Activated naive CD8-positive, alpha-beta T cell treated with anti-CD3 and anti-CD28 coated beads, Interleukin-2, amount 10 ng/mL, durations not matched to agents 7 days and 5 days (primary cell): ENCODE results near the gene LIPF. TPM values are rescaled to one million over a fixed set of nuclear protein-coding genes. Genes with fewer than 3 reads are reported as not detected.
"Not testable (repeated sequence)": the region's sequence is repeated elsewhere in the genome, so short reads cannot be mapped to it uniquely, and the experiment has no call there.

ENCODE experiments used
- ATAC-seq: fragments of 150-1000 bp; cut with Tn5 transposase; one replicate; pipeline ENCODE4 v1.10.0; 2021; ENCODE audit warnings: low read depth, moderate library complexity
- POLR2A ChIA-PET: fragments of 350-600 bp; sonication (Branson Sonifier 250); formaldehyde crosslinking; loops from one replicate; lab custom pipeline; 2021; ENCODE audit warnings: antibody characterized with exemption; lab: Charles Lee
- DNase-seq: peaks from one replicate; pipeline ENCODE4 v3.0.0; 2021
- H3K27ac Mint-ChIP-seq: one replicate; pipeline ENCODE4 v1.8.0; 2022; ENCODE audit warnings: mild to moderate bottlenecking, mixed read lengths
- H3K27me3 Mint-ChIP-seq: one replicate; pipeline ENCODE4 v1.8.0; 2022; ENCODE audit warnings: mild to moderate bottlenecking, moderate library complexity, mixed read lengths
- H3K36me3 Mint-ChIP-seq: one replicate; pipeline ENCODE4 v1.8.0; 2021; ENCODE audit warnings: mild to moderate bottlenecking, mixed read lengths
- H3K4me1 Mint-ChIP-seq: one replicate; pipeline ENCODE4 v1.8.0; 2021; ENCODE audit warnings: mixed read lengths
- H3K4me3 Mint-ChIP-seq: one replicate; pipeline ENCODE4 v1.8.0; 2022; ENCODE audit warnings: mild to moderate bottlenecking, moderate library complexity, mixed read lengths
- H3K9me3 Mint-ChIP-seq: one replicate; pipeline ENCODE4 v1.8.0; 2021; ENCODE audit warnings: mixed read lengths
- total RNA-seq, 2 experiments: library from RNA; stranded (reverse); gene quantifications; one replicate each; pipeline ENCODE4 v1.2.3, GENCODE V29; 2021

Gene LIPF
- total RNA-seq, 2 experiments from 2014 or later, result not detected

GRCh38 chr10:88693392-88694020 is 29.3 kb downstream of the LIPF start:
- no peaks in the 10 kb centered on the region for H3K9me3 Mint-ChIP-seq
- H3K27ac Mint-ChIP-seq, result no peak overlapping the region
- peaks cover 36% of the 10 kb centered on the region for H3K27me3 Mint-ChIP-seq
- no peak for ATAC-seq
- H3K36me3 Mint-ChIP-seq, result no peaks in the 10 kb centered on the region
- POLR2A ChIA-PET, result no interaction called here
- no peak overlapping the region for H3K4me3 Mint-ChIP-seq
- no peak for DNase-seq
- H3K4me1 Mint-ChIP-seq, result no peaks in the 10 kb centered on the region

- Mint-ChIP-seq H3K4me3 (no peak overlapping the region), H3K27me3 (peaks cover 8% of the 10 kb centered on the region), H3K4me1 (no peaks in the 10 kb centered on the region), H3K27ac (no peak overlapping the region), H3K9me3 (no peaks in the 10 kb centered on the region), H3K36me3 (no peaks in the 10 kb centered on the region)
- DNase-seq (no peak), ATAC-seq (no peak)
- POLR2A ChIA-PET, result no interaction called here
Measured at GRCh38 chr10:88702848-88703597, 38.8 kb downstream of the LIPF start.

GRCh38 chr10:88705958-88706357 is 41.7 kb downstream of the LIPF start, which contains the start of gene LIPK:
LIPK (plus strand) TSS chr10:88706249; CDS start chr10:88724544, 18,295 bp downstream.
- no peak for DNase-seq
- Mint-ChIP-seq H3K36me3 (no peaks in the 10 kb centered on the region), H3K4me1 (no peaks in the 10 kb centered on the region), H3K27me3 (peaks cover 4% of the 10 kb centered on the region), H3K27ac (no peak within 1 kb of the TSS), H3K9me3 (no peaks in the 10 kb centered on the region), H3K4me3 (no peak within 1 kb of the TSS)
- ATAC-seq, result no peak
- POLR2A ChIA-PET, result no interaction called here

GRCh38 chr10:88707429-88708155 is 43.4 kb downstream of the LIPF start:
- ATAC-seq, result no peak
- no peak overlapping the region for H3K4me3 Mint-ChIP-seq
- no peaks in the 10 kb centered on the region for H3K9me3 Mint-ChIP-seq
- POLR2A ChIA-PET, result no interaction called here
- no peak for DNase-seq
- H3K36me3 Mint-ChIP-seq, result no peaks in the 10 kb centered on the region
- H3K27me3 Mint-ChIP-seq, result peaks cover 7% of the 10 kb centered on the region
- H3K27ac Mint-ChIP-seq, result no peak overlapping the region
- H3K4me1 Mint-ChIP-seq, result no peaks in the 10 kb centered on the region

GRCh38 chr10:88709361-88709760 is 45.1 kb downstream of the LIPF start:
- POLR2A ChIA-PET, H3K4me1 Mint-ChIP-seq, H3K9me3 Mint-ChIP-seq, H3K4me3 Mint-ChIP-seq, H3K27me3 Mint-ChIP-seq, ATAC-seq, H3K36me3 Mint-ChIP-seq, H3K27ac Mint-ChIP-seq, DNase-seq: not testable (repeated sequence)

- H3K27me3 Mint-ChIP-seq, result peaks cover 12% of the 10 kb centered on the region
- H3K9me3 Mint-ChIP-seq, result no peaks in the 10 kb centered on the region
- no peaks in the 10 kb centered on the region for H3K4me1 Mint-ChIP-seq
- ATAC-seq (no peak), DNase-seq (no peak)
- H3K36me3 Mint-ChIP-seq, result no peaks in the 10 kb centered on the region
- POLR2A ChIA-PET, result no interaction called here
- H3K4me3 Mint-ChIP-seq, result no peak overlapping the region
- no peak overlapping the region for H3K27ac Mint-ChIP-seq
Measured at GRCh38 chr10:88715517-88715916, 51.3 kb downstream of the LIPF start.

- no peak overlapping the region for H3K27ac Mint-ChIP-seq
- ATAC-seq, result no peak
- POLR2A ChIA-PET, result no interaction called here
Measured at GRCh38 chr10:88721392-88721791, 57.1 kb downstream of the LIPF start.

GRCh38 chr10:88725798-88726197 is 61.6 kb downstream of the LIPF start:
- Mint-ChIP-seq H3K9me3 (no peaks in the 10 kb centered on the region), H3K27ac (no peak overlapping the region), H3K36me3 (no peaks in the 10 kb centered on the region), H3K4me3 (peak overlapping the region; percentile 9), H3K27me3 (peaks cover 10% of the 10 kb centered on the region), H3K4me1 (peaks cover 6% of the 10 kb centered on the region)
- POLR2A ChIA-PET, result no interaction called here
- ATAC-seq (peak; percentile 56), DNase-seq (no peak)

More at GRCh38 chr10:88721392-88721791, 57.1 kb downstream of the LIPF start:
- Mint-ChIP-seq H3K27me3 (peaks cover 5% of the 10 kb centered on the region), H3K4me1 (peaks cover 6% of the 10 kb centered on the region), H3K4me3 (no peak overlapping the region), H3K36me3 (no peaks in the 10 kb centered on the region), H3K9me3 (no peaks in the 10 kb centered on the region)
- no peak for DNase-seq

GRCh38 chr10:88728107-88728763 is 64.0 kb downstream of the LIPF start:
- Mint-ChIP-seq H3K4me3 (no peak overlapping the region), H3K27me3 (peaks cover 10% of the 10 kb centered on the region), H3K36me3 (no peaks in the 10 kb centered on the region), H3K27ac (no peak overlapping the region), H3K4me1 (peaks cover 7% of the 10 kb centered on the region), H3K9me3 (no peaks in the 10 kb centered on the region)
- ATAC-seq, result no peak
- POLR2A ChIA-PET, result no interaction called here
- DNase-seq, result peak; percentile 53

Other genes with a start within 250 kb of the LIPF start
- gene RNLS, start 81.1 kb upstream of the LIPF start, total RNA-seq, result 1 to 10 TPM; 3.5 to 5.2 TPM
- gene LIPJ, start 77.7 kb upstream of the LIPF start, total RNA-seq, result under 1 TPM in 1 of 2 experiments, not detected in 1; 0.17 TPM
- gene LIPK, start 41.8 kb downstream of the LIPF start, total RNA-seq, result not detected
- gene LIPN, start 95.6 kb downstream of the LIPF start, total RNA-seq, result not detected
- gene LIPM, start 138.3 kb downstream of the LIPF start, total RNA-seq, result not detected
- gene ANKRD22, start 187.4 kb downstream of the LIPF start, total RNA-seq, result not detected
- gene STAMBPL1, start 215.8 kb downstream of the LIPF start, total RNA-seq, result 10 to 100 TPM; 48.3 to 54.0 TPM